ENCODE results near the gene USP37.

Gene USP37

DNA sequence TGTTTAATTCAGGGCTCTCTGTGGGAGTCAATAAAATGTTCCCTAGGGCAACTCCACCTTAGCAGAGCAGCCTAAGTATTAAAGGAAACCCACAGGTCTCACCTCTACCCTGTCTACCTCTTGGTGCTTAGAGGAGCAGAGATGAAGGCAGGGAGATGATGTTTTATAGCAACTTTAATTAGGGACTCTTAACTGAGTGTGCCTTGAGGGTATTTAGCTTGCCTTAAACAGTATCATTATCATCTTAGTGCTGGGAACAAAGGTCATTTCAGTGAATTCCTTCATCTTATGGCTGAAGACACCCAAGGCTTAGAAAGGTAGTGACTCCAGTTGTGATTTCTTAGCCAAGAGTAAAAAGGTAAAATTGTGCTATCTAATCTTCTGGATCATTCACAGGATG lies 122.5 kb downstream of the USP37 start:
- H3K27ac ChIP-seq, result no peak overlapping the region
- H3K9me3 ChIP-seq, result no peaks in the 10 kb centered on the region
- no peaks in the 10 kb centered on the region for H3K4me1 ChIP-seq (ENCODE audit: control insufficient read depth in 1 of 2, insufficient read depth in 1 of 2, low read depth in 1 of 2, low read length in 1 of 2)
- peaks cover 19% of the 10 kb centered on the region for H3K36me3 ChIP-seq
- no peaks in the 10 kb centered on the region for H3K27me3 ChIP-seq
- no peak overlapping the region for H3K4me3 ChIP-seq (ENCODE audit: low read depth in 1 of 2, low read length in 1 of 2)
- TF ChIP-seq, protein P1, sequence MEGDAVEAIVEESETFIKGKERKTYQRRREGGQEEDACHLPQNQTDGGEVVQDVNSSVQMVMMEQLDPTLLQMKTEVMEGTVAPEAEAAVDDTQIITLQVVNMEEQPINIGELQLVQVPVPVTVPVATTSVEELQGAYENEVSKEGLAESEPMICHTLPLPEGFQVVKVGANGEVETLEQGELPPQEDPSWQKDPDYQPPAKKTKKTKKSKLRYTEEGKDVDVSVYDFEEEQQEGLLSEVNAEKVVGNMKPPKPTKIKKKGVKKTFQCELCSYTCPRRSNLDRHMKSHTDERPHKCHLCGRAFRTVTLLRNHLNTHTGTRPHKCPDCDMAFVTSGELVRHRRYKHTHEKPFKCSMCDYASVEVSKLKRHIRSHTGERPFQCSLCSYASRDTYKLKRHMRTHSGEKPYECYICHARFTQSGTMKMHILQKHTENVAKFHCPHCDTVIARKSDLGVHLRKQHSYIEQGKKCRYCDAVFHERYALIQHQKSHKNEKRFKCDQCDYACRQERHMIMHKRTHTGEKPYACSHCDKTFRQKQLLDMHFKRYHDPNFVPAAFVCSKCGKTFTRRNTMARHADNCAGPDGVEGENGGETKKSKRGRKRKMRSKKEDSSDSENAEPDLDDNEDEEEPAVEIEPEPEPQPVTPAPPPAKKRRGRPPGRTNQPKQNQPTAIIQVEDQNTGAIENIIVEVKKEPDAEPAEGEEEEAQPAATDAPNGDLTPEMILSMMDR (IDR thresholded peaks at IDR 0.05), result no peak

DNA sequence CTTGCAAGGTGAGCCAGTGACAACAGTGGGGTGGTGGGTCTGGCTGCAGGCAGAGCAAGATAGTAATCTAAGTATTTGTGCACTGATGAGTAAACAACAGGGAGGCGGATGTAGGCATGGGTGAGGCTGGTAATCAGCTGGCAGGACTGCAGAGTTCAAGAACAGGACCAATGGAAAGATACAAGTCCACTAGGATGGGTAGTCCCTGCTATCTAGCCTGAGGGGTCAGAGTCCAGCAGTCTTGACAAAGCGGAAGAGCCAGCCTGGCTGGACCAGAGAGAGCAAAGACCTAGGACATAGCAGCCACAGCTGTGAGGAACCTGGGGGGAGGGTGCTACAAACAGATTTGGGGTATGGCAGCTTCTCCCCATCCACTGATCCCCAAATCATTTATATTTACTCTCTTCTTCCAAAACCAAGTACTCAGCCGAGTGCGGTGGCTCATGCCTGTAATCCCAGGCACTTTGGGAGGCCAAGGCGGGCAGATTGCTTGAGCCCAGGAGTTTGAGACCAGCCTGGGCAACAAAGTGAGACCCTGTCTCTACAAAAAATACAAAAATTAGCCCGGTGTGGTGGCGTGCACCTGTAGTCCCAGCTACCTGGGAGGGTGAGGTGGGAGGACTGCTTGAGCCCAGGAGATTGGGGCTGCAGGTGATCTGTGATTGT lies 123.3 kb downstream of the USP37 start:
- no peaks in the 10 kb centered on the region for H3K9me3 ChIP-seq
- TF ChIP-seq, protein P1 (IDR thresholded peaks at IDR 0.05), result no peak

DNA sequence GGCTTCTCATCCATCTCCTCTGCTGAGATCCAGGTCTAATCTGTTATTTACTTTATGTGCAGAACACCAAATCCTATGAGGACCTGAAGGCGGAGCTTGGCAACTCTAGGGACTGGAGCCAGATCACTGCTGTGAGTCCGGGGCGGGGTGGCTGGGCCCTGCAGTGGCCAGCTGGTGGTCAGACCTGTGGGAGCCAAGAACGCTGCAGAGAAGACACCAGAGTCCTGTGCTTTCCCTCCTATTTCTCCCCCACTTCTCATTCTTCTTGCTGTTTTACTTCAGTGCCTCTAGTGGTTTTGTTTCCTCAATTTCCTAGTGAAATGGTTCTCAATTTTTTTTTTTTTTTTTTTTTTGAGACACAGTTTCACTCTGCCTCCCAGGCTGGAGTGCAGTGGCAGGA lies 129.6 kb downstream of the USP37 start:
- no peak overlapping the region for H3K27ac ChIP-seq
- H3K9me3 ChIP-seq, result no peaks in the 10 kb centered on the region
- H3K4me1 ChIP-seq (ENCODE audit: control insufficient read depth in 1 of 2, insufficient read depth in 1 of 2, low read depth in 1 of 2, low read length in 1 of 2), result no peaks in the 10 kb centered on the region
- TF ChIP-seq, protein P1 (IDR thresholded peaks at IDR 0.05), result no peak
- no peak overlapping the region for H3K4me3 ChIP-seq (ENCODE audit: low read depth in 1 of 2, low read length in 1 of 2)
- H3K36me3 ChIP-seq, result no peaks in the 10 kb centered on the region
- no peaks in the 10 kb centered on the region for H3K27me3 ChIP-seq

More for the DNA sequence above, 123.3 kb downstream of the USP37 start:
- Histone ChIP-seq H3K27ac (no peak overlapping the region), H3K4me3 (ENCODE audit: low read depth in 1 of 2, low read length in 1 of 2) (no peak overlapping the region), H3K27me3 (no peaks in the 10 kb centered on the region), H3K4me1 (ENCODE audit: control insufficient read depth in 1 of 2, insufficient read depth in 1 of 2, low read depth in 1 of 2, low read length in 1 of 2) (no peaks in the 10 kb centered on the region), H3K36me3 (peaks cover 18% of the 10 kb centered on the region)

DNA sequence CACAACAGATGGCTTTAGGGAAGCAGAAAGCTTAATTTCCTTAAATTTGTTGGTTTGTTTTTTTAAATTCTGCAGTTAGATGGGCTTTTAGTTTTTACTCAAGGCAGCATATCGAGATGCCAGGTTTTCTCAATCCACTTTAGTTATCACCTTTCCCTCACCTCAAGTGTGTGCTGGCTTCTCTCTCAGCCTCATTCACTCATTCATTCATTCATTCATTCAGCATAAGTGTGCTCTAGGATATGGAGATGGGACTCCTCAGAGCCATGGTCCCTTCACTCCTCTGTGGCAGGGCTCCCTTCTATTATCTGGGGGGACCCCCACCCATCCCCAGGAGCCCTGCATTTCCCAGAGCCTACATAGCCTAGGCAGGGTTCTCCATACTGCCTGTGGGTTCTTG lies 130.2 kb downstream of the USP37 start:
- Histone ChIP-seq H3K4me3 (ENCODE audit: low read depth in 1 of 2, low read length in 1 of 2) (no peak overlapping the region), H3K36me3 (no peaks in the 10 kb centered on the region), H3K27me3 (no peaks in the 10 kb centered on the region), H3K4me1 (ENCODE audit: control insufficient read depth in 1 of 2, insufficient read depth in 1 of 2, low read depth in 1 of 2, low read length in 1 of 2) (no peaks in the 10 kb centered on the region), H3K27ac (no peak overlapping the region), H3K9me3 (no peaks in the 10 kb centered on the region)
- TF ChIP-seq, protein P1 (IDR thresholded peaks at IDR 0.05), result no peak

DNA sequence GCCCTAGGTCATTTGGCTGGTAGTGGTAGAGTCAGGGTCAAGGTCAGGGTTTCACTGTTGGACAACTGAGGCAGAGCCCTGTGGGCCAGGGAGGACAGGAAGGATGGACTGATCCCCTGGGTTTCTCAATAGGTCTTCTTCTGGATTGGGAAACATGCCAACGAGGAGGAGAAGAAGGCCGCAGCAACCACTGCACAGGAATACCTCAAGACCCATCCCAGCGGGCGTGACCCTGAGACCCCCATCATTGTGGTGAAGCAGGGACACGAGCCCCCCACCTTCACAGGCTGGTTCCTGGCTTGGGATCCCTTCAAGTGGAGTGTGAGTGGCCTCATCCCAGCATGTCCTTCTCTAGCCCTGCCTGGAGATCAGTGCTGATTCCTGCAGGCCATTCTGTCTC lies 131.2 kb downstream of the USP37 start:
- Histone ChIP-seq H3K4me3 (ENCODE audit: low read depth in 1 of 2, low read length in 1 of 2) (no peak overlapping the region), H3K9me3 (no peaks in the 10 kb centered on the region), H3K4me1 (ENCODE audit: control insufficient read depth in 1 of 2, insufficient read depth in 1 of 2, low read depth in 1 of 2, low read length in 1 of 2) (no peaks in the 10 kb centered on the region), H3K27me3 (no peaks in the 10 kb centered on the region), H3K36me3 (no peaks in the 10 kb centered on the region), H3K27ac (no peak overlapping the region)
- TF ChIP-seq, protein P1 (IDR thresholded peaks at IDR 0.05), result no peak
